Measurements from ENCODE around the gene EFR3B. TPM values are rescaled to one million over a fixed set of nuclear protein-coding genes. Genes with fewer than 3 reads are reported as not detected.

The EFR3B gene
- total and polyA plus RNA-seq, 2 of the 13 experiments (the other 11 are each of a cell fraction or from before 2014, with no cell fraction given) = 0.42 TPM

DNA sequence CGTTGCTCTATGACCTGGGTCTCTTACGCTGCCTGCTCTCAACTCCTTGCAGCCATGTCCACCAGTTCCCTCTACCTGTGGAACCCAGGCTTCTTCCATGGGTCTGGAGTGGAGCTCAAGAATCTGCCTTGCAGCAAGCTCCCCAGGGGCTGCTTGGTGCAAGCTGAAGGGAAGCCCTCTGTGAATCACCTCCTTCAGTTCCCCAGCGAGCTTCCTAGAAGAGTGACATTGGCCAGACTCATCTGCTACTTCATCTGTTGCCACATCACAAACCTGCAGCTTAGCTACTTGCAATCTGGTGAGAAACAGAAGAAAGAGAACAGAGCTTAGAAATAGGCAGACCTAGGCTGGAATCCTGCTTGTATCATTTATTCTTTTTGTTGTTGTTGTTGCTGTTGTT lies 9.8 kb upstream of the EFR3B start:
- POLR2A ChIA-PET = no interaction called here
- Histone ChIP-seq H3K36me3 (replicated peaks in 1 of 2; ENCODE audit: control insufficient read depth in 1 of 2, insufficient read depth in 2 of 2, low read length in 2 of 2) (no peaks in the 10 kb centered on the region), H3K4me2 (ENCODE audit: low read depth, low read length) (no peak overlapping the region), H3K4me3 (replicated peaks in 1 of 3; ENCODE audit: insufficient read depth in 1 of 3, low read depth in 2 of 3, low read length in 3 of 3) (no peak overlapping the region), H4K20me1 (ENCODE audit: insufficient read depth, low read length) (no peaks in the 10 kb centered on the region), H2AFZ (ENCODE audit: low read length) (no peak overlapping the region), H3K9me3 (ENCODE audit: low read length) (no peaks in the 10 kb centered on the region), H3K27ac (ENCODE audit: extremely low read length, insufficient read depth, low read length) (no peak overlapping the region), H3K27me3 (ENCODE audit: control insufficient read depth in 1 of 2, insufficient read depth in 2 of 2, low read length in 2 of 2) (peaks cover 0 to 60% of the 10 kb centered on the region in 2 experiments; a peak in 4 of 5 replicates), H3K79me2 (ENCODE audit: insufficient read depth, low read length) (no peaks in the 10 kb centered on the region), H3K9ac (ENCODE audit: insufficient read depth, low read depth, low read length) (no peak overlapping the region), H3K4me1 (ENCODE audit: insufficient read depth, low read length) (no peaks in the 10 kb centered on the region)
- no peak for DNase-seq (ENCODE audit: low spot score)
- WGBS (ENCODE audit: low lambda C conversion rate) = 4% methylated on average over 3 of the region's 3 CpGs
- FAIRE-seq = no peak
- intact Hi-C loops (cut with micrococcal nuclease; ENCODE audit: unreplicated experiment) = no loop called here
- in situ Hi-C loops (cut with HindIII; ENCODE audit: extremely low pct_ligation_motif_present, low pct_unique_long_range_greater_than_20kb) = no loop called here
- BruUV-seq (replicated peaks) = no TSS peak
- TF ChIP-seq ZNF296 (CRISPR knock-in tag; conservative IDR thresholded peaks at IDR 0.05) = no peak
- no peak for TF ChIP-seq STAG1 (CRISPR knock-in tag; IDR thresholded peaks at IDR 0.05)
- no peak for TF ChIP-seq MXI1 (IDR thresholded peaks at IDR 0.05; ENCODE audit: borderline replicate concordance, low read depth, low read length)
- no peak for TF ChIP-seq ZNF619 (CRISPR knock-in tag; IDR thresholded peaks at IDR 0.05)
- no peak for ATAC-seq
- CTCF ChIA-PET (ENCODE audit: low intra/inter-chr PET ratio, low total read pairs) = no interaction called here

GRCh38 chr2:25032901-25033300 lies 9.0 kb upstream of the EFR3B start:
- Histone ChIP-seq H3K9ac (ENCODE audit: insufficient read depth, low read depth, low read length) (no peak overlapping the region), H3K4me2 (ENCODE audit: low read depth, low read length) (no peak overlapping the region), H4K20me1 (ENCODE audit: insufficient read depth, low read length) (no peaks in the 10 kb centered on the region), H2AFZ (ENCODE audit: low read length) (no peak overlapping the region), H3K4me3 (replicated peaks in 1 of 3; ENCODE audit: insufficient read depth in 1 of 3, low read depth in 2 of 3, low read length in 3 of 3) (no peak overlapping the region), H3K4me1 (ENCODE audit: insufficient read depth, low read length) (no peaks in the 10 kb centered on the region), H3K9me3 (ENCODE audit: low read length) (no peaks in the 10 kb centered on the region), H3K79me2 (ENCODE audit: insufficient read depth, low read length) (no peaks in the 10 kb centered on the region), H3K36me3 (replicated peaks in 1 of 2; ENCODE audit: control insufficient read depth in 1 of 2, insufficient read depth in 2 of 2, low read length in 2 of 2) (no peaks in the 10 kb centered on the region), H3K27me3 (ENCODE audit: control insufficient read depth in 1 of 2, insufficient read depth in 2 of 2, low read length in 2 of 2) (peaks cover 0 to 64% of the 10 kb centered on the region in 2 experiments; a peak in 4 of 5 replicates), H3K27ac (ENCODE audit: extremely low read length, insufficient read depth, low read length) (no peak overlapping the region)
- ChIA-PET CTCF (ENCODE audit: low intra/inter-chr PET ratio, low total read pairs) (no interaction called here), POLR2A (no interaction called here)
- ATAC-seq = no peak
- in situ Hi-C loops (cut with HindIII; ENCODE audit: extremely low pct_ligation_motif_present, low pct_unique_long_range_greater_than_20kb) (no loop called here), intact Hi-C loops (cut with micrococcal nuclease; ENCODE audit: unreplicated experiment) (no loop called here)
- no peak for FAIRE-seq
- 25% methylated on average over 4 of the region's 4 CpGs for WGBS (ENCODE audit: low lambda C conversion rate)
- BruUV-seq (replicated peaks) = no TSS peak
- no peak for DNase-seq (ENCODE audit: low spot score)
- TF ChIP-seq EEA1 (CRISPR knock-in tag; IDR thresholded peaks at IDR 0.05; ENCODE audit: borderline replicate concordance) = no peak
- TF ChIP-seq, protein P1, sequence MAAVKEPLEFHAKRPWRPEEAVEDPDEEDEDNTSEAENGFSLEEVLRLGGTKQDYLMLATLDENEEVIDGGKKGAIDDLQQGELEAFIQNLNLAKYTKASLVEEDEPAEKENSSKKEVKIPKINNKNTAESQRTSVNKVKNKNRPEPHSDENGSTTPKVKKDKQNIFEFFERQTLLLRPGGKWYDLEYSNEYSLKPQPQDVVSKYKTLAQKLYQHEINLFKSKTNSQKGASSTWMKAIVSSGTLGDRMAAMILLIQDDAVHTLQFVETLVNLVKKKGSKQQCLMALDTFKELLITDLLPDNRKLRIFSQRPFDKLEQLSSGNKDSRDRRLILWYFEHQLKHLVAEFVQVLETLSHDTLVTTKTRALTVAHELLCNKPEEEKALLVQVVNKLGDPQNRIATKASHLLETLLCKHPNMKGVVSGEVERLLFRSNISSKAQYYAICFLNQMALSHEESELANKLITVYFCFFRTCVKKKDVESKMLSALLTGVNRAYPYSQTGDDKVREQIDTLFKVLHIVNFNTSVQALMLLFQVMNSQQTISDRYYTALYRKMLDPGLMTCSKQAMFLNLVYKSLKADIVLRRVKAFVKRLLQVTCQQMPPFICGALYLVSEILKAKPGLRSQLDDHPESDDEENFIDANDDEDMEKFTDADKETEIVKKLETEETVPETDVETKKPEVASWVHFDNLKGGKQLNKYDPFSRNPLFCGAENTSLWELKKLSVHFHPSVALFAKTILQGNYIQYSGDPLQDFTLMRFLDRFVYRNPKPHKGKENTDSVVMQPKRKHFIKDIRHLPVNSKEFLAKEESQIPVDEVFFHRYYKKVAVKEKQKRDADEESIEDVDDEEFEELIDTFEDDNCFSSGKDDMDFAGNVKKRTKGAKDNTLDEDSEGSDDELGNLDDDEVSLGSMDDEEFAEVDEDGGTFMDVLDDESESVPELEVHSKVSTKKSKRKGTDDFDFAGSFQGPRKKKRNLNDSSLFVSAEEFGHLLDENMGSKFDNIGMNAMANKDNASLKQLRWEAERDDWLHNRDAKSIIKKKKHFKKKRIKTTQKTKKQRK (IDR thresholded peaks at IDR 0.05; ENCODE audit: low read length) = no peak
- no peak for TF ChIP-seq CCAR2 (optimal IDR thresholded peaks at IDR 0.05; ENCODE audit: low read depth, low read length)
- no peak for TF ChIP-seq ZNF142 (CRISPR knock-in tag; IDR thresholded peaks at IDR 0.05)
